HG02870 (cell line): ENCODE data around the gene POLRMT.

Source experiments
- ATAC-seq: cut with Tn5 transposase; IDR thresholded peaks from one replicate; pipeline ENCODE4 v1.9.1; 2021; ENCODE audit warnings: mild to moderate bottlenecking, moderate library complexity; ENCODE audit not compliant: unreplicated experiment

Gene POLRMT

DNA sequence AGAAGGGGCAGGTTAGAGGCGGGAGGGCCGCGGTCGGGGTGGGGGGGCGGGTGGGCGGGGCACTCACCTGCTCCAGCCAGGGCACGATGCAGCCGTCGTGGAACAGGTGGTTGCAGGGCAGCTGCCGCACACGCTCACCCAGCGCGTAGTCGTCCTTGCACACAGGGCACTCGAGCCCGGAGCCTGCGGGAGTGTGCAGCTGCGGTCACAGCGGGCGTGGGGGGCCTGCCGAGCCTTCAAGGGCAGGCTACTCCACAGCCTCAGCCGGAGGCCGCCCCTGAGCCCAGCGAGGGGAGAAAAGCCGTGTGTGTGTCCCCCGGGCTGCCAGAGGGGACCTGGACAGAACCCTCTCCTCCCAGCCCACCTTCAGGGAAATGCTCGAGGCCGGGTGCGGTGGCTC, 15.0 kb upstream of the POLRMT start:
- ATAC-seq = no peak

DNA sequence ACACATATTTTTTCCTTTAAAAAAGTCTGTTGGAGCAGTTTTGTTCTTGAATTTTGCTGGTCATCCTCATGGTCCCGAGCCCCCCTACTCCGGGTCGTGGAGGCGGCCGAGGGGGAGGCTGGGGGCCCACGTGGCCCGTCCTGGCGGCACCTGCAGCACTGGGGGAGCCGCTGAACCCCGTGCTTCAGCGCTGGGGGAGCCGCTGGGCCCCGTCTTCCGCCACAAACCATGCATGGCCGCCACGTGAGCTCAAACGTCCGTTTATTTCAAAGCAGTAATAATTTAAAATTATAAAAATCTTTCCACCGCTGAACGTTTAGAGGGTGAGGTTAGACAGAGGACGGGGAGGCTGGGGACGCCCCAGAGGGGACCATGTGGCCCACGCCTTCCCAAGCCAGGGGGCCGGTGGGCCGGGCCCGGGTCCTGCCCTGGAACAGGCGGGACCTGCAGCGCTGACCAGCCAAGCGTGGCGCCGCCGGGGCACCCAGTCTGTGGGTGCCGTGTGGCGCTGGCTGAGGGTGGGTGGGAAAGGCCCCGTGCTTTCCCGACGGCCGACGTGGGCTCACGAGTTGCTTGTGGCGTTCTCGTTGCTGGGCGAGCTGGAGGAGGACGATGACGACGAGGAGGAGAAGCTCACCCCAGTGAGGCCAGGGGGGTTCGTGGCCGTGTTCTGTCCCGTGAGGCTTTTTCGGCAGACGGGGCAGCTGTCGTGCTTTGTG, 14.4 kb upstream of the POLRMT start:
- ATAC-seq = no peak

DNA sequence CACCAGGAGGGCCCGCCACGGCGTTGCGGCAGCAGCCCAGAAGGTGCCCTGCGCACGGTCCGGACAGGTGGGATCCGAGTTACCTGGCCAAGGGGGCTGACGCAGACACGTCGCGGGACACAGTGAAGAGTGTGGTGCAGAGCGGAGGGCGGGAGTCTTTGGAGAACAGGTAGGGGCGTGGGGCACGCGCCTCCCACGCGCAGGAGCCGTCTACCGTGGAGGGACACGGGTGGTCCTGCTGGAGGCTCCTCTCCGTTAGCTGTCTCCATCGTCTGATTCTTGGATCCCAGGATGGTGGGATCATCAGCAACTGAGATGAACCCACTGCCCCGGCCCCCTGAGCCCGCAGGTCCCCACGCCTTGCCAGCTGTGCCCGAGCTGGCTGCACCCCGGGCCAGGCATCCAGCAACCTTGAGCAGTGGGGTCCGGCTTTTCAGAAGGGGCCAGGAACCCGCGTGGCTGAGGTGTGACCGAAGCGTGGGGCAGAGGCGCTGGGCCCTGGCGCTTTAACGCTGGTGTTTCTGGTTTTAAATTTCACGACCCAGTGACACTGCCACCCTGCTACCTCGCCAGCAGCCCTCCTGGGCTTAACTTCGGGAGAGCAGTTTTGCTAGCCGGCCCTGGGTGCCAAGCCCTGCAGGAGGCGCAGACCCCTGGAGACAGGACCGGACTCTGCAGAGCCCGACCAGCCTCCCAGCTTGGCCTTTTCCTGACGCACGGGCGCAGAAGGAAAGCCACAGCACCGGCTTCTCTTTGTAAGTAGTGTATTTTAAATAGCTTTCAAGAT, 13.6 kb upstream of the POLRMT start:
- ATAC-seq = no peak

DNA sequence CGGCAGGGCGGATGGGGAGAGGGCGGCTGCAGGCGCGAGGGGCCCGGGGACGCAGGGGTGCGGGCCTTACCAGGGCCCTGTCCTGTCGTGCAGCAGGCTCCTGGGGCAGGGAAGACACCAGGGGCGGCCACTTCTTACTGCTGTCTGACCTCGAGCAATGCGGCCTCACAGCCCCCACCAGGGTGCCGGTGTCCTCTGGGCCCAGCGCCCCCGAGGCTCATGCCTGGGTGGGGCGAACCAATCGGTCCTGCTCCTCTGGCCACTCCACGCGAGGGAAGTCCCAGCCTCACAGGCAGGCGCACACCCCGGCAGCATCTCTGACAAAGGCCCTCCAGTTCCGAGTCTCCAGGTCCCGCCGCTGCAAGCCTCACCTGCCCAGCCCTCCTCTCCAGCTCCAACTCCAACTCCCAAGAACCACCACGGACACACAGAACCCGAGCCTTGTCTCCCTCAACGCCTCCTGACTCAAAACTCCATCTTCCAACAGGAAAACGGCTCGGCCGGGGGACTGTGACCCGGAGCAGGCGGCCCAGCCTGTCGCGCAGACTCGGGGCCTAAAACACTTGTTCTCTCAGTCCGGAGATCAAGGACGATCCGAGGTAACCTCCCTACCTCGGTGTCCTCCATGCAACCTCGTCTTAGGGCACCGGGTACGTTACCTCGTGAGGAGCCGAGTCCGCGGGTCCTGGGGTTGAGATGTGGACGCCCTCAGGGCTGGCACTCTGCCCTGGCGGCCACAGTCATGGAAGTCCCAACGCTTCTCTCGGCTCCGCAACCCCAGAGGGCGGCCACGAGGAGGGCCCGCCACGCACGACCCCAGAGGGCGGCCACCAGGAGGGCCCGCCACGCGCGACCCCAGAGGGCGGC, 12.8 kb upstream of the POLRMT start:
- no peak for ATAC-seq

DNA sequence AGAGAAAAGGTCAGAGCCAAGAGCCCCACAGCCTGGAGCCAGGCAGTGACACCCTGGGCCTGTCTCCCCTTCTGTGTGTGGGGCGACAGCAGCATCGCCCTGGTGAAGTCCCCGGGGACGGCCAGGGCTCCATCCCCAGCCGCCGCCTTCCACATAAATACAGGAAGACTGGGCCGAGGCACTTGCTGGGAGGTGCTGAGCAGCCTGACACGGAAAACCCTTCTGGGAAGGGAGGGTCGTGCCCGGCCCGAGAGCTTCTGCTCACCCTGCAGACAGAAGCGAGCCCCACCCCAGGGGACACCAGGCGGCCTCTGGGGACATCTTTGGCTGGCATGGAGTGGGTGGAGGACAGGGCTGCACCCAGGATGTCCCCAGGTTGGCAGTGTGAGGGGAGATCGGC, 11.5 kb upstream of the POLRMT start:
- no peak for ATAC-seq

DNA sequence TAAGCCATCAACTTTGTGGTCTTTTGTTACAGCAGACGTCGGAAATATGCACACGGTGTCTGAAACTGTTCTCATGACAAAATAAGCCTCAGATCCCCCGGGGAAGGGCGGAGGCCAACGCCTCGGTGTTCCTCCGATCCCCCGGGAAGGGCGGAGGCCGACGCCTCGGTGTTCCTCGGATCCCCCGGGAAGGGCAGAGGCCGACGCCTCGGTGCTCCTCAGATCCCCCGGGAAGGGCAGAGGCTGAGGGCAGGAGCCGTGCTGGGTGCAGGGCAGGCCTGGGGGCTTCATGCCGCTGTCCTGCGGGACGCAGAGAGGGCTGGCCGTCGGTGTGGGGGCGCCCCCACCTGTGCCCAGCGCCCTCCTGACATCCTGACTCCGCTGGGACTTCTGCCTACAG, 11.0 kb upstream of the POLRMT start:
- ATAC-seq = no peak

DNA sequence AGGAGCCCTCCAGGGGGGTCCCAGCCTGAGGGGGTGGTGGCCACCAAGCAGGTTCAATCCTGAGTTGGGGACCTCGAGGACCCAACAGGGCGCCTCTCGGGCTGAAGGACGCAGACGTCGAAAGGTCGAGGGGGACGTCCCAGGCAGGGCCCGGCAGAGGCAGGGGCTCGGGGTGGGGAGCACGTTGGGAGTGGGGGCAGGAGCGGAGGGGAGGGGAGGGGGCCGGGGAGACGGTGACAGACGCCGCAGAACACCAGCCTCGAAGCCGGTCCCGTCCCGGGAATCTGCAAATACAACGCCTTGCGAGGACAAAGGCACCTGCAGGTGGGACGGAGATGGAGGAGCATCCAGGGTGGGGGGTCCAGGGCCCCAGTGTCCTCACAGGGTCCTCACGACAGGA, 10.4 kb upstream of the POLRMT start:
- ATAC-seq = no peak

DNA sequence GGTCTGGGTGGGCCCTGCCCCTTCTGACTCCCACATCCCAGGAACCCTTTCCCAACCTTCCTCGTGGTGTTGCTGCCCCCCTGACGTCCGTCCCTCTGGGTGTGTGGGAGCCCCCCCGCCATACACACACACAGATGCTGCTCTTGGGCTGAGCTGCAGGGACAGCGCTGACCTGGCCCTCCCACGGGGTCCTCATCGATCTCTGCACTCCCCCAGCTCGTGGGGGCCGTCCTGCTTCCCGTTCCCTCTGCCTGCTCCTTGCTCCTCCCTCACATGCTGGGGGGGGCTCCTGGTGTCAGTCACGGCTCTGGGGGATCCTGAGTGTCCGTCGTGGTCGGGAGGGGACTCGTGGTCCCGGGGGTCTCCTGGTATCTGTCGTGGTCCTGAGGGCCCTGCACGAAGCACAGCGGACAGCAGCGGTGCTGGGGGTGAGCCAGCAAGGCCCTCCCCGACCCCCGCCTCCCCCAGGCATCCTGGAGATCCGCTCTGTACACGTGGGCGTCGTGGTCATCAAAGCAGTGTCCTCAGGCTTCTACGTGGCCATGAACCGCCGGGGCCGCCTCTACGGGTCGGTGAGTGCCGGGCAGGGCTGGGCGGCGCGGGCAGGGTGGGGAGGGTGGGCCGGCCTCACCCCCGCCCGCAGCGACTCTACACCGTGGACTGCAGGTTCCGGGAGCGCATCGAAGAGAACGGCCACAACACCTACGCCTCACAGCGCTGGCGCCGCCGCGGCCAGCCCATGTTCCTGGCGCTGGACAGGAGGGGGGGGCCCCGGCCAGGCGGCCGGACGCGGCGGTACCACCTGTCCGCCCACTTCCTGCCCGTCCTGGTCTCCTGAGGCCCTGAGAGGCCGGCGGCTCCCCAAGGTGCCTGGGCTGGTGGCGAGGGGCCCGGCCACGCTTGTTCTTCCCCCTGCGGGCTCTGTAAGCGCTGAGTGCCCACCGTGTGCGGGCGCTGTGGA, 9.7 kb upstream of the POLRMT start:
- ATAC-seq = no peak

DNA sequence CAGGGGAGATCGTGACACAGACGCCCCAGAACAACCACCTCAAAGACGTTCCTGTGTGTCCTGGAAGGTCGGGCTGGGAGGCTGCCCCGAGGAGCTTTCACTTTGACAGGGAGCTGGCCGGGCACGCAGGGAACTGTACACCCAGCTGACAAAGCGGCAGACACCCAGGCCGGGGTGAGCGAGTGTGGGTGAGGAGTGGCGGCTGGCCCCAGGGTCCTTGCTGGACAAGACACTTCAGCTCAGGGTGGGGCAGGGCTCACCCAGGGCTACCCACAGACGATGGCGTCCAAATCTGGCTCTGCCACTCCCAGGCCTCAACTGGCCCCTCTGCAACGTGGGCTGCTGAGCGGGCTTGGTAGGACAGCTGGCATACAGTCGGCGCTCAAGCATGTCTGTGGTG, 8.4 kb upstream of the POLRMT start:
- ATAC-seq = no peak

DNA sequence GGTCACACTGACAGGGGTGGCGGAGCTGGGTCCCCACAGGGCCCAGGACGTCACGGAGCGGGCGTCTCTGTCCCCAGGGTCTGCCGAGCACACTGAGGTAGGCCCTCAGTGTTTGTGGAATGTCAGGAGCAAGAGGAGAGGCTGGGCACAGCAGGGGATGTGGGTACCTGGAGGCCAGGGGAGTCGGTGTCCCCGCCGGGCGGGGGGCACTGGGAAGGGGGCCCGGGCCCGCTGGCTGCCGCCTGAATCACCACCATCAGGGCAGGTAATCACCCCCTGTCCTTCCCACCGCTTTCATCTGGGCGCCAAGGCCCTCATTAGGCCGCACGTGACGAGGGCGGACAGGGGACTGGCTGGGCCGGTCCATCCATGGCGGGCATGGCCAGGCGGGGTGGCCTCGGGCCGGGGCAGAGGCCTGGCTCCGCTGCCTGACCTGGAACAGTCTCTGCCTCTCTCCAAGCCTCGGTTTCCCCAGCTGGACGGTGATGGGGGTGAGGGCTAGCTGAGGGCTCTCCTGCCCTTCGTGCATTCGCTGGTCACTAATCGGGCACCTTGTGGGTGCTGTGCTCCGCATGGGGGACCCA, 7.4 kb upstream of the POLRMT start:
- no peak for ATAC-seq

DNA sequence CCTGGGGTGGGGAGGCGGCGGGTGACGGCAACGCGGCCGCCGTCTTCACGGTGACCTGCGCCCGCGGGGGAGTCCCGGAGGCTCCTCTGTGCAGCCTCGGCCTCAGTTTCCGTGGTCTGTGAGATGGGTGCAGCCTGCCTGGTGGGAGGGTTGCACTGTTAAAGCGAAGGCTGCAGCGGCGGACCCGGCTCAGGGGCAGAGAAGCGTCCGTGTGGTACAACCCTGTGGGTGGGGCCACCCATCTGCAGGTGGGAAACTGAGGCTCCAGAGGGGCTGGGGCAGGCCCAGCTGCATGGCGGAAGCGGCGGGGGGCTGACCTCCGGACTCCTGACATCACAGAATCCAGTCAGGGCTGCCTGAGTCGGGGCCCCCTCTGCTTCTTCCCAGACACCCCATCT, 6.8 kb upstream of the POLRMT start:
- no peak for ATAC-seq

DNA sequence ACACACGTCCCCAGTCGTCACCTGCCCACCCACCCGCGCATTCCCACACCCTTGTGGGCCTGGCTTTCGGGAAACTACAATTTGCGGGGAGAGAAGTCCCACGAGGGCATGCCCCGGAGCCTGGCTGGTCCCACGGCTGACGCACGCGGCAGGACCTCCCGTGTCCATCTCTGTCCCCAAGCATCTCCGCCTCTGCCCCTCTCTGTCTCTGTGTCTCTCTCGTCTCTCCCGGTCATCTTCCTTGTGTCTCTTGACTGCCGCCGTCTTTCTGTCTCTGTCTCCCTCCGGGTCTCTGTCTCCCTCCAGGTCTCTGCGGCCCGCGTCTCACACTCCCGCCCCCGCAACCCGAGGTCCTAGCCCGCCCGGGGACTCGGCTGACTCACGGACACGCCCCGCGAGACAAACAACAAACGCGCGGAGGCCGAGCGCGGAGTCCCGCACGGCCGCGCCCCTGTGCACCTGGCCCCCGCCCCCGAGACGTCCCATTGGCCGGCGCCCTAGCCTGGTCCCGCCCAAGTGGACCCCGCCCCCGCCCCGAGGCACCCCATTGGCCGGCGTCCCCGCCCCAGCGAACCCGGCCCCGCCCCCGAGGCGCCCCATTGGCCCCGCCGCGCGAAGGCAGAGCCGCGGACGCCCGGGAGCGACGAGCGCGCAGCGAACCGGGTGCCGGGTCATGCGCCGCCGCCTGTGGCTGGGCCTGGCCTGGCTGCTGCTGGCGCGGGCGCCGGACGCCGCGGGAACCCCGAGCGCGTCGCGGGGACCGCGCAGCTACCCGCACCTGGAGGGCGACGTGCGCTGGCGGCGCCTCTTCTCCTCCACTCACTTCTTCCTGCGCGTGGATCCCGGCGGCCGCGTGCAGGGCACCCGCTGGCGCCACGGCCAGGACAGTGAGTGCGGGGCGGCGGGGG, 6.2 kb upstream of the POLRMT start, which contains the start of gene FGF22:
FGF22 (plus strand) TSS at position 627 of the 908 bp plus-strand sequence; CDS start at position 674, 47 bp downstream.
- ATAC-seq = no peak

DNA sequence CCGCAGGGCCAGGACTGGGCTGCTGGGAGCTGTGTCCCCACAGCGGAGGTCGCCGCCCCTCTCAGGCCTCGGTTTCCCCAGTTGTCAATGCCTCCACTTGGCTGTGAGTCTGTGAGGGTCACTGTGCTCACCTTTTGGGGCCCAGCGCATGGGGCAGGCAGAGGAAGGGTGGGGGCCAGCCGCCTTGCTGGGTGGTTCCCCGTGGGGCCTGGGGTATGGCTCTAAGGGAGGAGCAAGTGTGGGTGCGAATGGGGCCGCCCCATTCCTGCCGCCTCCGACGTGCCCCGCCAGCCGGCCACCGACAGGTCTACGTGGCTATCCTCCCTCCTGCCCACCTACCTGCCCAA, 5.5 kb upstream of the POLRMT start:
- ATAC-seq = no peak

DNA sequence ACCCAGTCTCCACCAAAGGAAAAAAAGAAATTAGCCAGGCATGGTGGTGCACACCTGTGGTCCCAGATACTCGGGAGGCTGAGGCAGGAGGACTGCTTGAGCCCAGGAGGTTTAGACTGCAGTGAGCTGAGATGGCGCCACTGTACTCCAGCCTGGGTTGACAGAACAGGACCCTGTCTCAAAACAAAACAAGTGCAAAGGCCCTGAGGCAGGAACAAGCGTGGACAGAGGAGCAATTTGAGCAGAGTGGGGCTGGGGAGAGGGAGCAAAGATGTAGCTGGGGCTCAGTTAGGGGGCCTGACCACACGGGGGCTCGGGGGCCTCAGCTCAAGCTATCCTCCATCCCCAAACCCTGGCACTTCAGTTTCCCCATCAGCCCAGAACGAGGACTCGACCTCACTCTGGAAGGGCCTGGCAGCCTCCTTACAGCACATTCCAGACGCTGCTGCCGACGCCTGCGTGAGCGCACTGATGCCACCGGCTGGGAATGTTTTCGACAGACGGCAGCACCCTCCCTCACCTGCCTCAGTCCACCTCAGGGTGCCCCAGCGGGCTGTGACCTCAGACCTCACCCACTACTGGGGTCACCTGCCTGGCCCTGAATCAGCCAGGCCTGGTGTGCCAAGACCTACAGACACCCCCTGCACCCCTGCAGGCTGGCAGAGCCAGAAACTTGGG, 1.8 kb upstream of the POLRMT start:
- no peak for ATAC-seq

DNA sequence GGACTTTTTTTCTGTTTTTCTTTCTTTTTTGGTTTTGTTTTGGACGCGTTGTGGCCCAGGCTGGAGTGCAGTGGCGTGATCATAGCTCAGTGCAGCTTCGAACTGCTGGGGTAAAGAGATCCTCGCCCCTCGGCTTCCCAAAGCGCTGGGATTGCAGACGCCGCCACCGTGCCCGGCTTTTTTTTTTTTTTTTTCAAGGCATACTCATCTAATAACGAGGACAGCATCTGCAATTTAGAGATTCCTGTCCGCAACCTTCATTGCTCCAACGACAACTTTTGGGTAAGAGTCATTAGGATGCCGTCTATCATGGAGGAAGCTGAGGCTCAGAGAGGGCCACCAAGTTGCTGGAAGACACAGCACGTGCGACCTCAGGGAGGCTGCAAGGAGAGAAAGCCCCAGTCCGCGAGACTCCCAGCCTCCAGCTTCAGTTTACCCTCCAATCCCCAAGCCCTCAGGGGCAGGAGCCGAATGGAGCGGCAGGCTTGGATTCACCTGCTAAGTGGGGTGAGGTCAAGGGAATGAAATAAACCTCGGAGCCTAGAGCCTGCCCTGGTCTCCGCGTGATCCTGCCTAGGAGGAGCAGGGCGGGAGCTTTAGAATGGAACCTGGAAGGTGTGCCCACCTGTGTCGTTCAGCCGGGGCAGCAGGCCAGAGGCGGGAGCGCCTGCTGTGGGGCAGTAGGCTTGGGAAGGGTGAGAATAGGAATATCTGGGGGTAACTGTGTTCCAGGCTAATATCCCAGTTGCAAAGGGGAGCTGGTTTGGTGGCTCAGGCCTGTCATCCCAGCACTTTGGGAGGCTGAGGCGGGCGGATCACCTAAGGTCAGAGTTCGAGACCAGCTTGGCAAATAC, 676 bp upstream of the POLRMT start:
- ATAC-seq = no peak

DNA sequence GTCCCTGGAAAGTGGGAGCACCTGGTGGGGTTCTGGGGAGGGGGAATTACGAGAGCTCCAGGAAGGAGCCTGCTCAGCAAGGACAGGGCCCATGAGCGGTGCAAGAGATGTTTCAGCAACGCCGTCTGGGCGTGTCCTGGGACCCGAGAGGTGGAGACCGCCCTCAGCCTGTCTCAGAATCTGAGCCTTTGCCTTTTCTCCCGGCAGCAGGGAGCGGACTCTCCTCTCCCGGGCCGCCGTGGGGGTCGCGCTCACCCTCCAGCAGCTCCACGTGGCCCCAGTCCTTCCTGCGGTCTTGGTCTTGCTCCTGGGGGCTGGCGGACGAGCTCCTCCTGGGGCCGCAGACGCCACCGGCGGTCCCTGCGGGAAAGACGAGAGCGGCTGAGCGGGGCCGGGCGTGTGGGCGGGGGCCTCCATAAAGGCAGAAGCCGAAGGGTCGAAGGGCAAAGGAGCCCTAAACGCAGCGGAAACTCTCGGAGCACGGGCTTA, 714 bp downstream of the POLRMT start:
- ATAC-seq = peak; percentile 16

DNA sequence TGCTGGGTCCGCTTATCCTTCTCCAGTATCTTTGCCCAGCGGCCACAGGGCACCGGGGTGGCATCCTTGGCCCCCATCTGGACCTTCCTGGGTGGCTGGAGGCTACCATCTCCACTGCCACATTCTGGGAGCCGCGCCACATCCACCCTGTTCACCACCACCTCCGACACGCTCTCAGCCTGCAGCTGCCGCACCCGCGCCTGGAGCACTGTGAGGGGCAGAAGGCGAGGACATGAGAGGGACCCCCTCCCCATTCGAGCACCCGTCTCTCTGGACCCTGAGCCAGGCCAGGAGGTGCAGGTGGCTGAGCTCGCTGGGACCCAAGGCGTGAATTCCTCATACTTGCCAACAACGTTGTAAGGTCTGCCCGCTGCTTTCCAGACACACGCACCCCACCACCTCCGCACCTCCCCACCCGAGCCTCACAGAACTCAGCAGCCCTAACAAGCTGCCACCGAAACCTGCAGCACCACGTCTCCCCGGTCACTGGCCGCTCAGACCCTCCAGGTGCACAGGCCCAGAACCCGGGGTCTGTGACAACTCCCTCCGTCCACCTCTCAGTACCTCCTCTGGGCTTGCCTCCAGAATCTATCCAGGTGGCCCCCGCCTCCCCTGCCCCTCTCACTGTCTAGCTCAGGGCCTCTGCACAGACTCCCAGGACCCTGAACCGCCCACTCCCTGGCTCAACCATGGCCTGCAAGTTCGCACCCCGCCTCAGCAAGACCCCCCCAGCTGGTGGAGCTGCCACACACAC, 3.2 kb downstream of the POLRMT start:
- no peak for ATAC-seq
